Measurements from ENCODE around the gene EXOSC10.

EXOSC10 gene

GRCh38 chr1:11143401-11143800 is 43.7 kb upstream of the EXOSC10 start:
- no peak for DNase-seq (ENCODE audit: low read depth, low spot score)
- H3K4me3 ChIP-seq (ENCODE audit: low read depth, low read length) = no peak overlapping the region
- ChIA-PET CTCF (no interaction called here), POLR2A (no interaction called here)
- TF ChIP-seq, protein P1, sequence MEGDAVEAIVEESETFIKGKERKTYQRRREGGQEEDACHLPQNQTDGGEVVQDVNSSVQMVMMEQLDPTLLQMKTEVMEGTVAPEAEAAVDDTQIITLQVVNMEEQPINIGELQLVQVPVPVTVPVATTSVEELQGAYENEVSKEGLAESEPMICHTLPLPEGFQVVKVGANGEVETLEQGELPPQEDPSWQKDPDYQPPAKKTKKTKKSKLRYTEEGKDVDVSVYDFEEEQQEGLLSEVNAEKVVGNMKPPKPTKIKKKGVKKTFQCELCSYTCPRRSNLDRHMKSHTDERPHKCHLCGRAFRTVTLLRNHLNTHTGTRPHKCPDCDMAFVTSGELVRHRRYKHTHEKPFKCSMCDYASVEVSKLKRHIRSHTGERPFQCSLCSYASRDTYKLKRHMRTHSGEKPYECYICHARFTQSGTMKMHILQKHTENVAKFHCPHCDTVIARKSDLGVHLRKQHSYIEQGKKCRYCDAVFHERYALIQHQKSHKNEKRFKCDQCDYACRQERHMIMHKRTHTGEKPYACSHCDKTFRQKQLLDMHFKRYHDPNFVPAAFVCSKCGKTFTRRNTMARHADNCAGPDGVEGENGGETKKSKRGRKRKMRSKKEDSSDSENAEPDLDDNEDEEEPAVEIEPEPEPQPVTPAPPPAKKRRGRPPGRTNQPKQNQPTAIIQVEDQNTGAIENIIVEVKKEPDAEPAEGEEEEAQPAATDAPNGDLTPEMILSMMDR (IDR thresholded peaks at IDR 0.05; ENCODE audit: insufficient read depth, low read length, missing control alignments) = no peak

DNA sequence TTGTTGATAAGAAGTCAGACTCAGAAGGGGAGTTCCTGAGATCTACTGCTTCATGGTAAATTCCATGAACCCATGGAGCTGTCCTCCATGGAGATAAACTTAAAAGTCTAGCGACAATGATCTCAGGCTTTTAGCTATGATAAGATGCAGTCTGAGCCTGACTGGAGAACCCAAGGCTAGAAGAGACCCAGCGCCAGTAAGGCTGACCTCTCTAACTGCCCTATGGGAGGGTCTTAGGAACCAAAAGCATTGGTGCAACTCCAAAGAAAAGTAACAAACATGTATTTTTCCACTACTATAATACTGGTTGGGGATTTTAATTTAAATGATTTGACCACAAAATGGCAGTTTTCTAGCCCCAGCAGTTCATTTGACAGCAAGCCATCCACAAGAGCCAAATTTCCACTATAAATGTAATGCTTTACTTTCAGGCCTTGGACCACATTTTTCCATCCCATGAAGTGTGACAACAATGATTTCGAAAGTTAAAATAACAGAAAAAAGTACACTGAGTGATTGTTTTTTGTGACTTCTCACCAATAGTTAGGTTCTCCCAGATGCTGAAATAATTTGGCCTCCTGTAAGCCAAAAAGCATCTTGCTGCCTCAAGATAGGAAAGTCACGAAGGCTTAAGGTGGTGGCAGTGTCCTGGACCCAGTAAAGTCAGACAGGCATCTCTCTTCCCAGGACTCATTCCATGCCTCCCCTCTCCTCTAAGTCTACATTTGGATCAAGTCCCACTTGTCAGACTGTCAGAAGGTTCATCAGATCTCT is 43.1 kb upstream of the EXOSC10 start:
- CTCF ChIA-PET = no interaction called here
- TF ChIP-seq, protein P1 (IDR thresholded peaks at IDR 0.05; ENCODE audit: insufficient read depth, low read length, missing control alignments) = no peak
- POLR2A ChIA-PET = no interaction called here
- DNase-seq (ENCODE audit: low read depth, low spot score) = no peak
- H3K4me3 ChIP-seq (ENCODE audit: low read depth, low read length) = no peak overlapping the region

- ChIA-PET POLR2A (no interaction called here), CTCF (no interaction called here)
- TF ChIP-seq, protein P1 (IDR thresholded peaks at IDR 0.05; ENCODE audit: insufficient read depth, low read length, missing control alignments) = no peak
- DNase-seq (ENCODE audit: low read depth, low spot score) = no peak
- H3K4me3 ChIP-seq (ENCODE audit: low read depth, low read length) = no peak overlapping the region
These were observed 39.3 kb upstream of the EXOSC10 start for GRCh38 chr1:11138952-11139351.

GRCh38 chr1:11138029-11138428 is 38.4 kb upstream of the EXOSC10 start:
- CTCF ChIA-PET = interaction anchor here (1.2 kb wide), 1 partner anchor 41 kb away, joined by 3 read pairs; no protein-coding TSS in a partner anchor
- TF ChIP-seq, protein P1 (IDR thresholded peaks at IDR 0.05; ENCODE audit: insufficient read depth, low read length, missing control alignments) = no peak
- H3K4me3 ChIP-seq (ENCODE audit: low read depth, low read length) = no peak overlapping the region
- POLR2A ChIA-PET = no interaction called here
- no peak for DNase-seq (ENCODE audit: low read depth, low spot score)

- H3K4me3 ChIP-seq (ENCODE audit: low read depth, low read length) = no peak overlapping the region
- ChIA-PET CTCF (no interaction called here), POLR2A (no interaction called here)
- DNase-seq (ENCODE audit: low read depth, low spot score) = no peak
- TF ChIP-seq, protein P1 (IDR thresholded peaks at IDR 0.05; ENCODE audit: insufficient read depth, low read length, missing control alignments) = no peak
These were observed 35.2 kb upstream of the EXOSC10 start for GRCh38 chr1:11134898-11135266.

- ChIA-PET CTCF (no interaction called here), POLR2A (no interaction called here)
- no peak overlapping the region for H3K4me3 ChIP-seq (ENCODE audit: low read depth, low read length)
- TF ChIP-seq, protein P1 (IDR thresholded peaks at IDR 0.05; ENCODE audit: insufficient read depth, low read length, missing control alignments) = no peak
- DNase-seq (ENCODE audit: low read depth, low spot score) = no peak
These were observed 34.7 kb upstream of the EXOSC10 start for GRCh38 chr1:11134251-11134897.

Data from AG04449 (cell line).